RPMI8226 (cell line): ENCODE measurements around the gene PSMD3.
"Not testable (repeated sequence)": the region's sequence is repeated elsewhere in the genome, so short reads cannot be mapped to it uniquely, and the experiment has no call there.

Experiments used
- DNase-seq: peaks from one replicate; pipeline ENCODE4 v3.0.0-alpha.2; 2015

Gene PSMD3

GRCh38 chr17:40000161-40000560 lies 19.6 kb downstream of the PSMD3 start:
- no peak for DNase-seq

GRCh38 chr17:40001335-40001734 lies 20.7 kb downstream of the PSMD3 start:
- DNase-seq: not testable (repeated sequence)

- DNase-seq: no peak
Observed at GRCh38 chr17:40004072-40004471, 23.5 kb downstream of the PSMD3 start.

GRCh38 chr17:40004712-40005111 lies 24.1 kb downstream of the PSMD3 start:
- DNase-seq: no peak

- no peak for DNase-seq
Observed at GRCh38 chr17:40005520-40005919, 24.9 kb downstream of the PSMD3 start.

GRCh38 chr17:40010946-40011500 lies 30.4 kb downstream of the PSMD3 start:
- not testable (repeated sequence) for DNase-seq

- DNase-seq: not testable (repeated sequence)
Observed at GRCh38 chr17:40012017-40012647, 31.5 kb downstream of the PSMD3 start.

- no peak for DNase-seq
Observed at GRCh38 chr17:40014375-40014980, 33.9 kb downstream of the PSMD3 start.

GRCh38 chr17:40015005-40015997 lies 34.7 kb downstream of the PSMD3 start, which contains the start of gene CSF3:
TSS of gene CSF3 (plus strand) at chr17:40015440. CDS start at chr17:40015475, 35 bp downstream.
- DNase-seq: no peak

- DNase-seq: no peak
Observed at GRCh38 chr17:40015998-40016985, 35.7 kb downstream of the PSMD3 start.

- no peak for DNase-seq
Observed at GRCh38 chr17:40017422-40018080, 36.9 kb downstream of the PSMD3 start.

GRCh38 chr17:40018211-40019121 lies 37.9 kb downstream of the PSMD3 start:
- DNase-seq: no peak

- DNase-seq: no peak
Observed at GRCh38 chr17:40019140-40019991, 38.8 kb downstream of the PSMD3 start.

GRCh38 chr17:40020146-40020545 lies 39.5 kb downstream of the PSMD3 start:
- no peak for DNase-seq

GRCh38 chr17:40021451-40021971 lies 40.9 kb downstream of the PSMD3 start:
- no peak for DNase-seq

- no peak for DNase-seq
Observed at GRCh38 chr17:40022497-40022896, 41.9 kb downstream of the PSMD3 start.

GRCh38 chr17:40022961-40023541 lies 42.4 kb downstream of the PSMD3 start:
- no peak for DNase-seq

GRCh38 chr17:40023590-40024292 lies 43.1 kb downstream of the PSMD3 start:
- no peak for DNase-seq
